SK-N-SH (cell line): ENCODE measurements around the gene TSPAN15. TPM values are rescaled to one million over a fixed set of nuclear protein-coding genes. Genes with fewer than 3 reads are reported as not detected.
A peak's percentile ranks its signal among the peaks of the same experiment; 100 is the strongest.

ENCODE experiments used
- CTCF ChIA-PET: fragments of 300-600, 350-600 bp; formaldehyde crosslinking; extraction: SDS; loops from one replicate; lab custom pipeline; 2021; lab: Yijun Ruan, JAX
- POLR2A ChIA-PET: fragments of 350-600 bp; sonication (Branson Sonifier 250); formaldehyde crosslinking; extraction: SDS; loops from one replicate; lab custom pipeline; 2020; ENCODE audit warnings: antibody characterized with exemption, inconsistent platforms; lab: Yijun Ruan, JAX
- DNase-seq: peaks from one replicate; pipeline ENCODE4 v3.0.0; 2012
- H2AFZ ChIP-seq: fragments of 200-600 bp; sonication (generic); 2 replicates; pipeline ENCODE4 v1.8.1; 2016; ENCODE audit warnings: antibody characterized with exemption, mild to moderate bottlenecking, low read depth
- H3F3A ChIP-seq: fragments of 200-600 bp; sonication (generic); replicated peaks from 2 replicates; pipeline ENCODE3; 2016; ENCODE audit warnings: antibody characterized with exemption, mild to moderate bottlenecking; ENCODE audit not compliant: insufficient read depth
- H3K27ac ChIP-seq, 2 experiments: fragments of 200-500 bp in 1 of 2; fragments of 200-600 bp in 1 of 2; sonication (Bioruptor generic) in 1 of 2; sonication (generic), shearing (Covaris generic) in 1 of 2; 2 replicates each; pipeline versions ENCODE4 v1.5.1 to v1.6.1; 2014 to 2016; ENCODE audit warnings: low read depth in 2 of 2, inconsistent platforms in 1 of 2, low read length in 1 of 2, mild to moderate bottlenecking in 1 of 2, mixed read lengths in 1 of 2
- H3K27me3 ChIP-seq: fragments of 200-600 bp; sonication (generic), shearing (Covaris generic); 2 replicates; pipeline ENCODE4 v1.6.1; 2016; ENCODE audit warnings: mixed run types; ENCODE audit not compliant: insufficient read depth
- H3K36me3 ChIP-seq, 2 experiments: fragments of 200-500 bp in 1 of 2; fragments of 200-600 bp in 1 of 2; sonication (Bioruptor generic) in 1 of 2; sonication (generic) in 1 of 2; replicated peaks in 1 of 2; 2 replicates each; pipeline versions ENCODE3 to v1.5.1; 2014 to 2016; ENCODE audit warnings: low read length in 1 of 2, mild to moderate bottlenecking in 1 of 2; ENCODE audit not compliant: insufficient read depth in 2 of 2, control insufficient read depth in 1 of 2
- H3K4me1 ChIP-seq, 2 experiments: fragments of 200-500 bp in 1 of 2; fragments of 200-600 bp in 1 of 2; sonication (Bioruptor generic) in 1 of 2; sonication (generic), shearing (Covaris generic) in 1 of 2; 2 replicates each; pipeline versions ENCODE4 v1.5.1 to v1.6.1; 2014 to 2016; ENCODE audit warnings: low read depth in 1 of 2, low read length in 1 of 2, mixed run types in 1 of 2; ENCODE audit not compliant: insufficient read depth in 2 of 2, control insufficient read depth in 1 of 2
- H3K4me2 ChIP-seq: fragments of 200-600 bp; sonication (generic), shearing (Covaris generic); 2 replicates; pipeline ENCODE4 v1.6.1; 2017; ENCODE audit warnings: mixed run types
- H3K4me3 ChIP-seq, 2 experiments: fragments of 200-500 bp in 1 of 2; fragments of 200-600 bp in 1 of 2; sonication (Bioruptor generic) in 1 of 2; sonication (generic), shearing (Covaris generic) in 1 of 2; 2 replicates each; pipeline versions ENCODE4 v1.5.1 to v1.8.1; 2014 to 2016; ENCODE audit warnings: low read depth in 2 of 2, inconsistent platforms in 1 of 2, low read length in 1 of 2, mild to moderate bottlenecking in 1 of 2, mixed read lengths in 1 of 2, moderate library complexity in 1 of 2
- H3K79me2 ChIP-seq: fragments of 200-600 bp; sonication (generic); 2 replicates; pipeline ENCODE4 v1.8.1; 2017; ENCODE audit warnings: mild to moderate bottlenecking; ENCODE audit not compliant: insufficient read depth
- H3K9ac ChIP-seq: fragments of 200-600 bp; sonication (generic); 2 replicates; pipeline ENCODE4 v1.6.1; 2017; ENCODE audit warnings: mixed run types
- H3K9me2 ChIP-seq: fragments of 200-600 bp; sonication (generic); 2 replicates; pipeline ENCODE4 v1.6.1; 2017; ENCODE audit warnings: mixed run types
- H3K9me3 ChIP-seq: fragments of 200-600 bp; sonication (generic); 2 replicates; pipeline ENCODE4 v1.6.1; 2017; ENCODE audit warnings: mixed run types, mild to moderate bottlenecking, moderate library complexity
- H4K20me1 ChIP-seq: fragments of 200-600 bp; sonication (generic); 2 replicates; pipeline ENCODE4 v1.6.1; 2017; ENCODE audit warnings: mild to moderate bottlenecking, mixed run types; ENCODE audit not compliant: insufficient read depth
- CHD2 ChIP-seq: fragments of 150-350 bp; IDR thresholded peaks from 2 replicates; pipeline ENCODE4 v1.6.1; 2018; ENCODE audit warnings: low read length; ENCODE audit not compliant: partially characterized antibody
- CTCF ChIP-seq: fragments of 200-600 bp; sonication (generic); IDR thresholded peaks from 2 replicates; pipeline ENCODE4 v1.6.1; 2017; ENCODE audit warnings: antibody characterized with exemption, mild to moderate bottlenecking, moderate library complexity
- ELF1 ChIP-seq: IDR thresholded peaks from 2 replicates; pipeline ENCODE4 v1.4.0; 2012
- EP300 ChIP-seq, 2 experiments: IDR thresholded peaks; 2 replicates each; pipeline versions ENCODE4 v1.4.0 to v1.6.1; 2012; ENCODE audit warnings: borderline replicate concordance in 1 of 2, low read depth in 1 of 2, low read length in 1 of 2
- EZH2phosphoT487 ChIP-seq: fragments of 200-600 bp; sonication (generic); IDR thresholded peaks from 2 replicates; pipeline ENCODE4 v1.6.1; 2017; ENCODE audit warnings: low read depth, mixed run types, mild to moderate bottlenecking, antibody characterized with exemption, moderate library complexity, borderline replicate concordance
- FOXJ3 ChIP-seq: sonication (generic); formaldehyde crosslinking; IDR thresholded peaks from 2 replicates; pipeline ENCODE4 v1.5.1; 2020; ENCODE audit warnings: mild to moderate bottlenecking, missing genetic modification reagents
- GABPA ChIP-seq: IDR thresholded peaks from 2 replicates; pipeline ENCODE4 v1.4.0; 2012; ENCODE audit warnings: low read depth, mild to moderate bottlenecking
- GATA2 ChIP-seq: sonication (generic); formaldehyde crosslinking; IDR thresholded peaks from 2 replicates; pipeline ENCODE4 v1.5.0; 2020; ENCODE audit warnings: mild to moderate bottlenecking, missing genetic modification reagents
- JUND ChIP-seq: IDR thresholded peaks from 2 replicates; pipeline ENCODE4 v1.4.0; 2012
- MEF2A ChIP-seq: IDR thresholded peaks from 2 replicates; pipeline ENCODE4 v1.4.0; 2012; ENCODE audit warnings: low read depth, borderline replicate concordance
- MXI1 ChIP-seq: IDR thresholded peaks from 2 replicates; pipeline ENCODE4 v1.6.1; 2012; ENCODE audit warnings: mild to moderate bottlenecking, low read depth, low read length, improper control_type of control experiment
- NFIC ChIP-seq: IDR thresholded peaks from 2 replicates; pipeline ENCODE4 v1.4.0; 2012; ENCODE audit warnings: borderline replicate concordance
- NRF1 ChIP-seq: IDR thresholded peaks from 2 replicates; pipeline ENCODE4 v1.6.1; 2012; ENCODE audit warnings: low read depth, mild to moderate bottlenecking, low read length
- POLR2AphosphoS5 ChIP-seq: IDR thresholded peaks from 2 replicates; pipeline ENCODE4 v1.6.1; 2012; ENCODE audit warnings: low read depth, low read length
- RCOR1 ChIP-seq: fragments of 150-350 bp; IDR thresholded peaks from 2 replicates; pipeline ENCODE4 v1.6.1; 2017; ENCODE audit warnings: antibody characterized with exemption, low read length
- REST ChIP-seq: IDR thresholded peaks from 2 replicates; pipeline ENCODE4 v1.6.1; 2012; ENCODE audit warnings: mild to moderate bottlenecking, low read depth, low read length, moderate library complexity
- RFX5 ChIP-seq: IDR thresholded peaks from 2 replicates; pipeline ENCODE4 v1.6.1; 2012; ENCODE audit warnings: mild to moderate bottlenecking, improper control_type of control experiment, low read length
- TAF1 ChIP-seq: IDR thresholded peaks from 2 replicates; pipeline ENCODE4 v1.6.1; 2012; ENCODE audit warnings: low read depth, mild to moderate bottlenecking, low read length, moderate library complexity, borderline replicate concordance
- USF1 ChIP-seq: IDR thresholded peaks from 2 replicates; pipeline ENCODE4 v1.4.0; 2012; ENCODE audit warnings: low read depth, borderline replicate concordance
- YY1 ChIP-seq: IDR thresholded peaks from 2 replicates; pipeline ENCODE4 v1.4.0; 2012; ENCODE audit warnings: low read depth, mild to moderate bottlenecking
- WGBS: methylation state at CpG from one replicate; pipeline ENCODE4 v1.1.6; 2017; ENCODE audit warnings: low lambda C conversion rate; 5-methylcytosine and 5-hydroxymethylcytosine counted together
- polyA plus RNA-seq, 3 experiments: library from polyadenylated mRNA; depleted of rRNA; stranded (reverse); fragments of >200 nt; gene quantifications; 2 replicates each; pipeline ENCODE4 v1.2.3, GENCODE V29; 2012
- TF ChIP-seq, protein P1 (sequence below): IDR thresholded peaks from 2 replicates; pipeline ENCODE4 v1.4.0; 2012; ENCODE audit warnings: low read depth, borderline replicate concordance
- TF ChIP-seq, protein P2 (sequence below): fragments of 150-350 bp; IDR thresholded peaks from 2 replicates; pipeline ENCODE4 v1.6.1; 2016; ENCODE audit warnings: mild to moderate bottlenecking, low read depth, low read length
- TF ChIP-seq, protein P3 (sequence below): IDR thresholded peaks from 2 replicates; pipeline ENCODE4; 2012

Gene TSPAN15
- polyA plus RNA-seq, 1 of the 3 experiments (the other 2 are of a cell fraction) = 8.5 TPM

GRCh38 chr10:69446650-69447151, 4.6 kb upstream of the TSPAN15 start:
- Histone ChIP-seq H2AFZ (no peak overlapping the region), H3F3A (peaks cover 20% of the 10 kb centered on the region), H3K4me3 (peak overlapping the region in 1 of 2 experiments; percentile 3; a peak in 1 of 4 replicates), H3K36me3 (no peaks in the 10 kb centered on the region), H3K4me1 (peaks cover 6 to 29% of the 10 kb centered on the region in 2 experiments; a peak in 3 of 4 replicates), H3K79me2 (no peaks in the 10 kb centered on the region), H4K20me1 (no peaks in the 10 kb centered on the region), H3K9ac (no peak overlapping the region), H3K9me3 (no peaks in the 10 kb centered on the region), H3K27ac (peak overlapping the region; percentile 2 to 70; a peak in 3 of 4 replicates), H3K4me2 (peak overlapping the region; percentile 48), H3K9me2 (no peaks in the 10 kb centered on the region), H3K27me3 (no peaks in the 10 kb centered on the region)
- 13% methylated on average over 3 of the region's 3 CpGs for WGBS
- CTCF ChIA-PET = interaction anchor here (0.6 to 7.6 kb wide), 8 partner anchors 13 to 190 kb away, joined by 3 to 38 read pairs (median 4); no protein-coding TSS in a partner anchor
- no peak for DNase-seq
- POLR2A ChIA-PET = interaction anchor here (0.5 kb wide), 1 partner anchor 8 kb away, joined by 3 read pairs; no protein-coding TSS in a partner anchor
- TF ChIP-seq USF1 (no peak), MEF2A (no peak), POLR2AphosphoS5 (no peak), MXI1 (no peak), EZH2phosphoT487 (no peak), ELF1 (no peak), GABPA (no peak), RFX5 (no peak), NRF1 (no peak), CTCF (no peak), TAF1 (no peak), YY1 (no peak), CHD2 (no peak), GATA2 (no peak), FOXJ3 (no peak), RCOR1 (no peak), JUND (peak; percentile 90), REST (no peak), NFIC (0 out of 2 replicates have a peak, but pooled peaks have one; percentile 20), EP300 (IDR thresholded peaks at IDR 0.05; ENCODE audit: borderline replicate concordance in 1 of 2, low read depth in 1 of 2, low read length in 1 of 2) (peak in 1 of 2 experiments; percentile 39; a peak in 1 of 4 replicates)
- TF ChIP-seq, protein P1, sequence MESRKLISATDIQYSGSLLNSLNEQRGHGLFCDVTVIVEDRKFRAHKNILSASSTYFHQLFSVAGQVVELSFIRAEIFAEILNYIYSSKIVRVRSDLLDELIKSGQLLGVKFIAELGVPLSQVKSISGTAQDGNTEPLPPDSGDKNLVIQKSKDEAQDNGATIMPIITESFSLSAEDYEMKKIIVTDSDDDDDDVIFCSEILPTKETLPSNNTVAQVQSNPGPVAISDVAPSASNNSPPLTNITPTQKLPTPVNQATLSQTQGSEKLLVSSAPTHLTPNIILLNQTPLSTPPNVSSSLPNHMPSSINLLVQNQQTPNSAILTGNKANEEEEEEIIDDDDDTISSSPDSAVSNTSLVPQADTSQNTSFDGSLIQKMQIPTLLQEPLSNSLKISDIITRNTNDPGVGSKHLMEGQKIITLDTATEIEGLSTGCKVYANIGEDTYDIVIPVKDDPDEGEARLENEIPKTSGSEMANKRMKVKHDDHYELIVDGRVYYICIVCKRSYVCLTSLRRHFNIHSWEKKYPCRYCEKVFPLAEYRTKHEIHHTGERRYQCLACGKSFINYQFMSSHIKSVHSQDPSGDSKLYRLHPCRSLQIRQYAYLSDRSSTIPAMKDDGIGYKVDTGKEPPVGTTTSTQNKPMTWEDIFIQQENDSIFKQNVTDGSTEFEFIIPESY = no peak
- TF ChIP-seq, protein P2, sequence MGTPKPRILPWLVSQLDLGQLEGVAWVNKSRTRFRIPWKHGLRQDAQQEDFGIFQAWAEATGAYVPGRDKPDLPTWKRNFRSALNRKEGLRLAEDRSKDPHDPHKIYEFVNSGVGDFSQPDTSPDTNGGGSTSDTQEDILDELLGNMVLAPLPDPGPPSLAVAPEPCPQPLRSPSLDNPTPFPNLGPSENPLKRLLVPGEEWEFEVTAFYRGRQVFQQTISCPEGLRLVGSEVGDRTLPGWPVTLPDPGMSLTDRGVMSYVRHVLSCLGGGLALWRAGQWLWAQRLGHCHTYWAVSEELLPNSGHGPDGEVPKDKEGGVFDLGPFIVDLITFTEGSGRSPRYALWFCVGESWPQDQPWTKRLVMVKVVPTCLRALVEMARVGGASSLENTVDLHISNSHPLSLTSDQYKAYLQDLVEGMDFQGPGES = no peak
- TF ChIP-seq, protein P3, sequence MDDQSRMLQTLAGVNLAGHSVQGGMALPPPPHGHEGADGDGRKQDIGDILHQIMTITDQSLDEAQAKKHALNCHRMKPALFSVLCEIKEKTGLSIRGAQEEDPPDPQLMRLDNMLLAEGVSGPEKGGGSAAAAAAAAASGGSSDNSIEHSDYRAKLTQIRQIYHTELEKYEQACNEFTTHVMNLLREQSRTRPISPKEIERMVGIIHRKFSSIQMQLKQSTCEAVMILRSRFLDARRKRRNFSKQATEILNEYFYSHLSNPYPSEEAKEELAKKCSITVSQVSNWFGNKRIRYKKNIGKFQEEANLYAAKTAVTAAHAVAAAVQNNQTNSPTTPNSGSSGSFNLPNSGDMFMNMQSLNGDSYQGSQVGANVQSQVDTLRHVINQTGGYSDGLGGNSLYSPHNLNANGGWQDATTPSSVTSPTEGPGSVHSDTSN = peak; percentile 47; the same call in 1 of the 2 replicates
